G401.6 (cell line): ENCODE measurements around the gene MSI2.

Experiments
- FAIRE-seq: peaks from 2 replicates; lab custom pipeline; 2012; peaks lifted over from hg19 to GRCh38; lab: Jason Lieb, UNC

MSI2 gene

DNA sequence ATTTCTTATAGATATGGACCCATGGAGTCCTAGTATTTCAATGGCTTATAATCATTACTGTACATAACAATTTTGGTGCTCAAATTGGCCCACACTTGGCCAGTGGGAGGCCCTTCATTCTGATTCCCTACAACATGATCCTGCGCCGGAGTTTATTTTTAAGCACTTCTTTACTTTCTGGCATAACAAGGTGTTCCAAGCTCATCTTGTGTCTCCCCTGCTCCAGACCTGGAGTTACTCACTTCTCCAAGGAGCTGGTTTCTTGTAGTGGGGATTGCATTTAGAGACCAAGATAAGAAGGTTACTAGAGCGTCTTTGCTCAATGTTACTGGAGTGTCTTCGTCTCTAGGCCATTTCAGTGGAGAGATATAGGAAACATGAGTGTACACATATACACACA, 87.9 kb downstream of the MSI2 start:
- FAIRE-seq: no peak

DNA sequence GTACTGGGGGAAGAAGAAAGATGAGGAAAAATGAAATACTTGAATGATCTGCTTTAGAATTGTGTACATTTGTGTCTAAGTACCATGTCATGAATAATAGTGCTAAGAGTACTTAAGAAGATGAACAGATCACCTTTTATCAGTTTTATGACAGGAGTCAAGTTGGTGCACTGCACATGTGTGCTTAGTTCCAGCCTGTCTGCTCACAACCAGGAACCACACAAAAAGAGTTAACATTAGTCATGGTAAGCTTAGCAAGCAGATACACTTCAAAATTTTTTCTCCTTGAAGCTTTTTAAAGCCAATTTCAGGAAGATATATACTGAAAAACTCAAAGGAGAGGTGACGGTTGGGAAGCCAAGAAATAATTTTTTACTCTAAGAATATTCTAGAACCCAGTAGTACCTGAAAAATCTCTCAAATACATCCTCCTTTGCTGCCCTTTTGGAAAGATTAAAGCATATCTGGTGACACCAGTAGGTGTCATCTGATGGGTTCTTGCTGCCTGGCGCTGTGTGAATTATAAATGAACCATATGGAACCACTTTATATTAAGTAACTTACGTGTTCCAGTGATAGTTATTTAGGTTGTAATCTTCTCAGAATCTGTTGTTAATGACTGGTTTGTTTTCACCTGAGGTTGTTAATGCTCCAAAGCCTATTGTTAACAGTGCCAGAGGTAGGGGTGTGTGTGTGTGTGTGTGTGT, 93.4 kb downstream of the MSI2 start:
- FAIRE-seq: no peak

GRCh38 chr17:57350266-57350665, 93.9 kb downstream of the MSI2 start:
- FAIRE-seq: no peak

DNA sequence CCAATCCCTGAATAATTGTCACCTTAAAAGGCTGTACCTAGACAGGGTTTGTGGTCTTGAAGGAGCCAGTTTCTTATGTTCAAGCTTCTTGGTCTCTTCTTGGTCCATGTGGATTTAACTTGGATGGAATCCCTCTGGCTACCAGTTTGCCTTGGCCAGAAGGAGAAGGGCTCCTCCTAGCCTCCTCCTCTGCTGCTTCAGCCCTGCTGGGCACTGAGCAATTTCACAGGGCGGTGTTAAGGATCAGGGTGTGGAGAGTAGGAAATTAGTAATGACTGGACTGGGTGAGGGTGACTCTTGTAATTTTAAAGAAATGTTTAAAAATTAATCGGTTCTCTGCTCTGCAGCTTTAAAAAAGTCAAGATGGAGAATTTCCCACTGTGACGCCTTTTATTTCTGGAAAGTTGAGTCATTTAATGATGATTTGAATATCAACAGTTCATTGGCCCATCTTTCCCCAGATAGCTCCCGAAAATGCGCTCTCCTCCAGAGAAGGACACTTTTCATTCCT, 96.4 kb downstream of the MSI2 start:
- no peak for FAIRE-seq

GRCh38 chr17:57354673-57355072, 98.3 kb downstream of the MSI2 start:
- FAIRE-seq: no peak

DNA sequence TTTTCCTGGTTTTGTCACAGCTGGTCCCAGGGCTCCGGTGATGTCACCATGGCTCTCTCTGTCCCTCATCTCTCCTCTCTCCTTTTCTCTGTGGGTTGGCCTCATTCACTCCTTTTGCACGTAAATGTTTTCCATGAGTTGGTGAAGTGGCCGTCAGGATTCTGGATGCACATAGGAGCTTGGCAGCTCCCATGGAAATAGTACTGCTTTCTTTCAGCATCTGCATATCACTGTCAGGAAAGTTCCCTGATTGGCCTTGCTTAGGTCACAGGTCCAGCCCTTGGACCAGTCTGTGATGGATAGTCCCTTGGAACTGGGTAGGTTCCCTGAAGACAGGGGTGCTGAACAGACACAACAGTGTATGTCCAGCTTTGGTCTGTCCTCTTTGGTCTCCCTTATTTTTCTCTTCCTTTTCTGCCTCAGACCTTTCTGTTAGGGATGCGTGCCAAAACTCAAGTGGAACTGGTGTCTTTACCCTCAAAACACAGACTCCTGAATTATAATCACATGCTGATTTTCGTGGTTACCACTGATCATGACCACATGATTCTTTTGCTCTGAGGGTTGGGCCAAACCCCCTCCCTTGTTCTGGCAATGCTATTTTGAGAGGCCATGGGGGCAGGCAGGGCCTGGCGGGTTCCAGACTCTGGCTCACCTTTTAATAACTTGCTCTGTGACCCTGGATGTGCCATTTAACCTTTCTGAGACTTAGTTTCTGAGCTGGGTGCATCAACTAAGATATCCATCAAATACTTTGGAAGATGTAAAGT, 99.0 kb downstream of the MSI2 start:
- FAIRE-seq: no peak

GRCh38 chr17:57356153-57356718, 99.9 kb downstream of the MSI2 start:
- FAIRE-seq: no peak

- no peak for FAIRE-seq
Measured at GRCh38 chr17:57356719-57357391, 100.5 kb downstream of the MSI2 start.

- no peak for FAIRE-seq
Measured at GRCh38 chr17:57357392-57357784, 101.1 kb downstream of the MSI2 start.

DNA sequence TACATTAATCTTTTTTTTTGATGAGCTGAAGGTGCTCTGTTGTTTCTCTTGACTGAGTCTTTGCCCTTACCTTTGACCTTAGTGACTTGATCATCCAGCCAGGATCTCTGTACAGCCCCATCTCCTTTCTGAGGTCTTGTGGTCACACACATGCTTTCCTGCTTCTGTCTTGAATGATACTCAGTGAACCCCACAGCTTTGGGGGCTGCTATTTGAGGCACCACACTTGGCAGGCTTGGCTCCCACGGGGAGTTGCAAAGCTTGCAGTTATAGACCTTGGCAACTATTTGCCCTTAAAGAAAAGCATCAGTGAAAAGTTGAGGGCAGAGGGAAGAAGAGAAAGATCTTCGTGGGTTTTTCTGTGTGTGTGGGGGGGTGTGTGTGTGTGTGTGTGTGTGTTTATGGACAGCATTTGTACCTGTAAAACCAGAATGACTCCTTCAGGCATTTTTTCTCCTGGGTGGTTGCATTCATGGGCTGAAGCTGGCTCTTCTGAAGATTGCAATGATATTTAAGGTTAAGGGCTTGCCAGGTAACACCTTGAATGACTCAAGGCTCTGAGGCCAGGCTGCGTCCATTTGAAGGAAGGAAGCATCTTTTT, 101.6 kb downstream of the MSI2 start:
- FAIRE-seq: no peak

- no peak for FAIRE-seq
Measured at GRCh38 chr17:57360266-57360665, 103.9 kb downstream of the MSI2 start.

DNA sequence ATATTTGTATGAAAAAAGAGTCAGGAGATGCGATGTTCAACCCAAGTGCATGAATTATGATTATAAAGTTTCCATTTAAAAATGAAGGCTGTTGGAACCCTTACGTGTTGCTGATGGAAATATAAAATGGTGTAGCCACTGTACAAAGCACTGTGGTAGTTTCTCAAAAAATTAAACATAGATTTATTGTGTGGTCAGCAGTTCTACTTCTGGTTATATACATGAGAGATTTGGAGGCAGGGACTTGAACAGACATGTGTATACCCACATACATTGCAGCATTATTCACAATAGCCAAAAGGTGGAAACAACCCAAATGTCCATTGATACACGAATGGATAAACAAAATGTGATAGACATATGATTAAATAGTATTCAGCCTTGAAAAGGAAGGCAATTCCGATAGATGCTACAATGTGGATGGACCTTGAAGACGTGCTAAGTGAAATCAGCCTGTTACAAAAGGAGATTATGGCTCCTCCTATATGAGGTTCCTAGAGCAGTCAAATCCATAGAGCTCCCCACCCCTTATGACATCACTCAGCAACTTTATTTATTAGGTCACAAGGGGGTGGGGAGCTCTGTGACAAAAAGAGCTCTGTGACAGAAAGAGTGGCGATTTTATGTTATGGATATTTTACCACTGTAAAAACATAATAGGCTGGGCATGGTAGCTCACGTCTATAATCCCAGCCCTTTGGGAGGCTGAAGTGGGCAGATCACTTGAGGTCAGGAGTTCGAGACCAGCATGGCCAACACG, 106.7 kb downstream of the MSI2 start:
- FAIRE-seq: no peak

- FAIRE-seq: no peak
Measured at GRCh38 chr17:57363580-57363979, 107.3 kb downstream of the MSI2 start.

DNA sequence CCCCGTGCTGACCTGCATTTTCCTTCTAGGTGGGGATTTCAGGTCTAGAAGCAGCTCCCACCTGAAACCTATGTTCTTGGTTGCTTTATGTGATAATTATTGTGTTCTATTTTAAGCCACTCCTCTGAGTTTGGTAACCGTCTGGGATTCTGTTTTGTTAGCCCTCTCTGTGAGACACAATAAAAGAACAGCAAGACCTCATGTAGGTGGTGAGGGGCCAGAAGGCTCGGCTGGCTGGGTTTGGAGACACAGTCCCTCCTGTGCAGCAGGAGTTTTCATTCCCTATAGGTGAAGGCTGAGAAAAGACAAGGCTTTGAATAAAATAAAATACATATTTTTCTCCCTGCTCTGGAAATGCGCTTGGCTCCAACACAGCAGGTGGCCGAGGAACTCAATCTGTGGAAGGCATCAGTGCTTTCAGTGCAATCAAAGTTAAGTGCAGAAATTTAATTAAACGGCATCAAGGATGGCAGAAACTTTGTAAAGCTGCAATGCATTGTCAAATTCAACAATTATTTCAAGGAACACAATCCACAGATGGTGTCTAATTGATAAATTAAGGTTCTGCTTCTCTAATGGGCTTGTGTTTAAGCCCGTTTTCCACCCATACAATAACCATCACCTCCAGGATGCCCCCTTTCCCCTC, 107.8 kb downstream of the MSI2 start:
- FAIRE-seq: no peak

DNA sequence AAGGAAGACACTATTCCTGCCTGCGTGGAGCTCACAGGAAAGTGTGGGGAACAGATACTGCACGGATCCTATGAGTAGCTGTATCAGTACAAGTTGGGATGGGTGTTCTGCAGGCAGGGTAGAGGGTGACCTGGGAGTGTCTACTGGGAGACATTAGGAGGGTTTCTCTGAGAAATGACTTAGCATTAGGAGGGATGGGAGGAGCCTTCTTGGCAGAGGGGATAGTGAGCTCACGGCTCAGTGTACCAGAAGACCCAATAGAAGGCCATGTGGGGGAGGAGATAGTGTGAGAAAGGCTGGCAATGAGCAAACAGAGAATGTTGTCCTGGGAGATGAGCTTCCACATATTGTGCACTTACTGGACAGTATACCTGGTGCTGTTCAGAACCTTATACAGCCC, 109.1 kb downstream of the MSI2 start:
- FAIRE-seq: no peak

- no peak for FAIRE-seq
Measured at GRCh38 chr17:57366177-57366557, 109.8 kb downstream of the MSI2 start.

DNA sequence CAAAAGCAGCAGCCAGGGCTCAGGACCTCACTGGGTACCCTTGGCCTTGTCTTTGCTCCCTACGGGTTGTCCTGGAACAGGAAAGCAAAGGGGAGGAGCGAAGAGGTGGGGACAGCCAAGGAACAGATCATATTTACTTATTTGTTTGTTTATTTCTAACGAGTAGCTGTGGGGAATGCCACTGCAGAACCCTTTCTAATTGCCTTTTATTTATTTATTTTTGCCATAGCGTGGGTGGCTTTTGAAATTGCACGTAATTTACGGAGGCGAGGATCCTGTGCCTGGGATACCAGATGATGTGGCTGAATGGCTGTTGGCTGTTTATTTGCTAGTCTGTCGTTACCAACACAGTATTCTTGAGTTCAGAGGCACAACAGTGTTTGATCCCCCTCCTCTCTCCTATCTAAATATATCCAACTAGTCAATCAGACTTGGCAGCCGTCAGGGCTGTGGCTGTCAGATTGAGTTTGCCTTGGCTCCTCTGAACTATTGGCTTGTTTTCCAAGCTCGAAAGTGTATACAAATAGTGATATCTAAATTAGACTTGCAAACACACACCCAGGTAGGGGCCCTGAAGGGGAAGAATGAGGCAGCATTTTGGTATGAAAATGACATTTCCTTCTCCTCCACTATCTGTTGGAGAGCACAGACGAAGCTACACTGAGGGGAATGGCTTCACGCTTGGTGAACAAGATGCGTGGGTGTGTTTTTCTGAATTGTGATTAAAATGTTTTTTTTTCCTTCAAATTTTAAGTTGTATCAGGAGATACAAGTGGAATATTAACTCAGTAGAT, 110.4 kb downstream of the MSI2 start:
- FAIRE-seq: no peak

- FAIRE-seq: no peak
Measured at GRCh38 chr17:57368637-57369336, 112.5 kb downstream of the MSI2 start.

DNA sequence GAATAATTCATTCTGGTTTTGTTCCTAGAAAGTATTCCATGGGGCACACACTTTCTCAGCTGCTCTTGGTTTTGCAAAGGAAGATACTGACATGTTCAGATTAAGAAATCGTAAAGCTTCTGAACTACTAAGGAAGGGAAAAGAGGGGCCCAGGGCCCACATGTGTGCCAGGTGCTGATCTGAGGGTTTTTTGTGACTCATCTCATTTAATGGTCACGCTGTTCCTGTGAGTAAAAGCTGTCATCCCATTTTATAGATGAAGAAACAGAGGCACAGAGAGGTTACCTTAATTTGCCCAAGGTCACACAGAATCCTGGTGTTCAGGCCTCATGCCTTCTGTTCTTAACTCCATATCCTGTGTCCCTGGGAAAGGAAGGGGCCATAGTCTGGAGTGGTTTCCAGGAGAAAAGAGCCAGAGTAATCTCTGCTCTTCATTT, 113.2 kb downstream of the MSI2 start:
- FAIRE-seq: no peak
